K562 (cell line): ENCODE data around the gene KLK1. TPM values are rescaled to one million over a fixed set of nuclear protein-coding genes. Genes with fewer than 3 reads are reported as not detected.

ENCODE experiments used
- ARNT ChIP-seq, 2 experiments: fragments of 450-650 bp; IDR thresholded peaks; 2 replicates each; pipeline ENCODE4 v1.6.1; 2016; ENCODE audit warnings: mild to moderate bottlenecking in 1 of 2
- BRF1 ChIP-seq: IDR thresholded peaks from 3 replicates; pipeline ENCODE4 v1.6.1; 2011; ENCODE audit warnings: borderline replicate concordance, mild to moderate bottlenecking; ENCODE audit not compliant: insufficient read length; ENCODE audit errors: extremely low read depth
- CEBPG ChIP-seq, 3 experiments: fragments of 200-800 bp in 1 of 3; sonication (Bioruptor generic) in 1 of 3; sonication (generic) in 1 of 3; formaldehyde crosslinking in 1 of 3; IDR thresholded peaks in 2 of 3; conservative IDR thresholded peaks in 1 of 3; 2 replicates each; pipeline versions ENCODE4 v1.6.1 to v1.8.0; 2016 to 2022; ENCODE audit warnings: missing compliant biosample characterization in 2 of 3, missing genetic modification characterization in 2 of 3, mild to moderate bottlenecking in 1 of 3, missing genetic modification reagents in 1 of 3
- FOXM1 ChIP-seq, 2 experiments: fragments of 450-650 bp in 1 of 2; sonication (generic) in 1 of 2; formaldehyde crosslinking in 1 of 2; IDR thresholded peaks; 2 replicates each; pipeline versions ENCODE4 v1.6.1 to v1.9.0; 2017 to 2022; ENCODE audit warnings: low read depth in 2 of 2, mild to moderate bottlenecking in 2 of 2, missing genetic modification reagents in 1 of 2, moderate library complexity in 1 of 2
- IRF2 ChIP-seq: sonication (generic); formaldehyde crosslinking; IDR thresholded peaks from 2 replicates; pipeline ENCODE4 v1.8.1; 2022; ENCODE audit warnings: mild to moderate bottlenecking, missing genetic modification reagents
- MTA2 ChIP-seq: fragments of 450-650 bp; IDR thresholded peaks from 2 replicates; pipeline ENCODE4 v1.6.1; 2016; ENCODE audit warnings: low read depth
- NR1H2 ChIP-seq: sonication (generic); formaldehyde crosslinking; IDR thresholded peaks from 2 replicates; pipeline ENCODE4 v1.4.0; 2020; ENCODE audit warnings: mild to moderate bottlenecking, missing genetic modification reagents
- PHF21A ChIP-seq: fragments of 450-650 bp; IDR thresholded peaks from 2 replicates; pipeline ENCODE4 v1.6.1; 2017; ENCODE audit warnings: low read depth, borderline replicate concordance
- POLR2AphosphoS2 ChIP-seq: IDR thresholded peaks from 2 replicates; pipeline ENCODE4 v1.6.1; 2012; ENCODE audit warnings: low read length, improper control_type of control experiment
- PYGO2 ChIP-seq: fragments of 450-650 bp; IDR thresholded peaks from 2 replicates; pipeline ENCODE4 v1.6.1; 2016; ENCODE audit warnings: mild to moderate bottlenecking, missing genetic modification characterization, moderate library complexity, missing compliant biosample characterization
- SIRT6 ChIP-seq: IDR thresholded peaks from one replicate; pipeline ENCODE4 v1.6.1; 2012; ENCODE audit warnings: low read depth, mild to moderate bottlenecking, control low read depth, inconsistent platforms, low read length, moderate library complexity
- SP1 ChIP-seq: sonication (generic); formaldehyde crosslinking; IDR thresholded peaks from 2 replicates; pipeline ENCODE4 v1.8.1; 2022; ENCODE audit warnings: mild to moderate bottlenecking, missing genetic modification reagents
- ZNF830 ChIP-seq: fragments of 250-450 bp; sonication (Bioruptor Pico); IDR thresholded peaks from 2 replicates; pipeline ENCODE4 v1.5.0; 2021; ENCODE audit warnings: mild to moderate bottlenecking
- polyA plus RNA-seq, 8 experiments: library from polyadenylated mRNA; depleted of rRNA in 4 of 8; stranded (reverse) in 5 of 8; unstranded in 3 of 8; fragments of >200 nt; fragmentation: Nextera tagmentation in 2 of 8; fragmentation: Illumina TruSeq in 1 of 8; extraction: Ambion mirVana in 2 of 8; extraction: Trizol in 1 of 8; gene quantifications; 2 replicates each; pipeline versions ENCODE4 v1.2.1 to v1.2.3, GENCODE V29; 2011 to 2014; ENCODE audit warnings: inconsistent platforms in 1 of 8, missing spikeins in 1 of 8
- total RNA-seq, 7 experiments: library from RNA; depleted of rRNA in 6 of 7; stranded (reverse); fragments of >200 nt in 6 of 7; fragmentation: Illumina TruSeq in 2 of 7; extraction: Trizol in 2 of 7; gene quantifications; 2 replicates each; pipeline versions ENCODE4 v1.2.1 to v1.2.3, GENCODE V29; 2011 to 2021; ENCODE audit warnings: low replicate concordance in 1 of 7
- TF ChIP-seq, protein P1 (sequence below), 2 experiments: fragments of 450-650 bp; formaldehyde crosslinking in 1 of 2; IDR thresholded peaks; 2 replicates each; pipeline versions ENCODE4 v1.4.0 to v1.6.1; 2014 to 2020; ENCODE audit warnings: mild to moderate bottlenecking in 2 of 2, borderline replicate concordance in 1 of 2, low read depth in 1 of 2
- TF ChIP-seq, protein P2 (sequence below): fragments of 250-450 bp; sonication (Bioruptor Pico); IDR thresholded peaks from 2 replicates; pipeline ENCODE4 v1.8.0; 2021; ENCODE audit warnings: borderline replicate concordance, mild to moderate bottlenecking, moderate library complexity; ENCODE audit not compliant: poor library complexity, severe bottlenecking
- TF ChIP-seq, protein P3 (sequence below): sonication (generic); formaldehyde crosslinking; IDR thresholded peaks from 2 replicates; pipeline ENCODE4 v1.8.0; 2023; ENCODE audit warnings: mild to moderate bottlenecking, missing genetic modification reagents

The KLK1 gene
- total and polyA plus RNA-seq, 9 of the 15 experiments (the other 6 are each of a cell fraction or from before 2014, with no cell fraction given) = 0.87 to 15.4 (median 9.1) TPM

DNA sequence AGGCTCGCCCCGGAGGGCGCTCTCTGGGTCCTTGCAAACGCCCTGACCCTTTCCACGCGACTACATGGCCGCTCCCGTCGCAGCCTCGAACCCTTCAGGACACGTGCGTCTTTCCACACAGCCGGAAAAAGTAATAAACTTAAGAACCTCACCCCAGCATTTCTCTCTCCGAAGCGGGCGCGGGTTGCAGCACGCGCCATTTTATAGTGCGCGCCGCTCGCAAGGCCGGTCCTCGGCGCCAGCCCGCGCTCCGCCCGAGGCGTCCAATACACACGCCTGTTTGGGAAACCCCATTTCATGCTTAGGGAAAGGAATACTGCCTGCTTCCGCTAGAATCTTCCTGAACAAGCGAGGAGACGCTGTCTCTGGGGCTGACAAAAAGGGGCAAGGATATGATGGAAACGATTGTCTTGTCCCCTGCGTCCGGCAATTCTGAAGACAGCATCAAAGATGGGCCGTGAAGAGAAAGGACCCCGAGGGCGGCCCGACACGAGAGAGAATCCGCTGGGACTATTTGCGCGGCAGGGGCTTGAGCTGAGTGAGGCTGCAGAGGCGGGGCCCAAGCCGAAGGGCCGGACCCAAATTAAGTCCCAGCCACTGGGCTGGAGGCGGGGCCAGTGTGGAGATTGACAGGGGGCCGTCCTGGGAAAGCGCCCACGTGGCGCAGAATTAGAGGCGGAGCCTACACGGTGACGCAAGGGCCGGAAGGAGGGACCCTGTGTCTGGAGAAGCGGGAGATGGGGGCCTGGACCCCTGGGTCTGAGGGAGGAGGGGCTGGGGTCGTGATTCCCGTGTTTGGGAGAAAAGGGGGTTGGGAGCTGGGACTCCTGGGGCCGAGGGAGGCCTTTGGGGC is 18.9 kb downstream of the KLK1 start (continued):
- TF ChIP-seq SP1 (peak; percentile 91), NR1H2 (no peak), ZNF830 (CRISPR knock-in tag) (no peak), CEBPG (CRISPR knock-in tag; IDR thresholded peaks at IDR 0.05) (peak; percentile 94), CEBPG (tag; conservative IDR thresholded peaks at IDR 0.05 in 1 of 2, IDR thresholded peaks at IDR 0.05 in 1 of 2) (peak; percentile 88 to 91), BRF1 (no peak), PHF21A (no peak), FOXM1 (IDR thresholded peaks at IDR 0.05; ENCODE audit: low read depth) (peak; percentile 55; the same call in 1 of the 2 replicates), FOXM1 (CRISPR knock-in tag; IDR thresholded peaks at IDR 0.05; ENCODE audit: low read depth) (no peak), ARNT (IDR thresholded peaks at IDR 0.05) (no peak; a peak in 1 of 4 replicates), PYGO2 (peak; percentile 73; the same call in 1 of the 2 replicates), IRF2 (CRISPR knock-in tag) (no peak), MTA2 (no peak), SIRT6 (no peak), POLR2AphosphoS2 (no peak; the same call in 1 of the 2 replicates)
- TF ChIP-seq, protein P1, sequence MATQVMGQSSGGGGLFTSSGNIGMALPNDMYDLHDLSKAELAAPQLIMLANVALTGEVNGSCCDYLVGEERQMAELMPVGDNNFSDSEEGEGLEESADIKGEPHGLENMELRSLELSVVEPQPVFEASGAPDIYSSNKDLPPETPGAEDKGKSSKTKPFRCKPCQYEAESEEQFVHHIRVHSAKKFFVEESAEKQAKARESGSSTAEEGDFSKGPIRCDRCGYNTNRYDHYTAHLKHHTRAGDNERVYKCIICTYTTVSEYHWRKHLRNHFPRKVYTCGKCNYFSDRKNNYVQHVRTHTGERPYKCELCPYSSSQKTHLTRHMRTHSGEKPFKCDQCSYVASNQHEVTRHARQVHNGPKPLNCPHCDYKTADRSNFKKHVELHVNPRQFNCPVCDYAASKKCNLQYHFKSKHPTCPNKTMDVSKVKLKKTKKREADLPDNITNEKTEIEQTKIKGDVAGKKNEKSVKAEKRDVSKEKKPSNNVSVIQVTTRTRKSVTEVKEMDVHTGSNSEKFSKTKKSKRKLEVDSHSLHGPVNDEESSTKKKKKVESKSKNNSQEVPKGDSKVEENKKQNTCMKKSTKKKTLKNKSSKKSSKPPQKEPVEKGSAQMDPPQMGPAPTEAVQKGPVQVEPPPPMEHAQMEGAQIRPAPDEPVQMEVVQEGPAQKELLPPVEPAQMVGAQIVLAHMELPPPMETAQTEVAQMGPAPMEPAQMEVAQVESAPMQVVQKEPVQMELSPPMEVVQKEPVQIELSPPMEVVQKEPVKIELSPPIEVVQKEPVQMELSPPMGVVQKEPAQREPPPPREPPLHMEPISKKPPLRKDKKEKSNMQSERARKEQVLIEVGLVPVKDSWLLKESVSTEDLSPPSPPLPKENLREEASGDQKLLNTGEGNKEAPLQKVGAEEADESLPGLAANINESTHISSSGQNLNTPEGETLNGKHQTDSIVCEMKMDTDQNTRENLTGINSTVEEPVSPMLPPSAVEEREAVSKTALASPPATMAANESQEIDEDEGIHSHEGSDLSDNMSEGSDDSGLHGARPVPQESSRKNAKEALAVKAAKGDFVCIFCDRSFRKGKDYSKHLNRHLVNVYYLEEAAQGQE (IDR thresholded peaks at IDR 0.05; ENCODE audit: borderline replicate concordance) = peak; percentile 67
- TF ChIP-seq, protein P1 (CRISPR knock-in tag; IDR thresholded peaks at IDR 0.05; ENCODE audit: low read depth) = 0 out of 2 replicates have a peak, but pooled peaks have one; percentile 35
- TF ChIP-seq, protein P2, sequence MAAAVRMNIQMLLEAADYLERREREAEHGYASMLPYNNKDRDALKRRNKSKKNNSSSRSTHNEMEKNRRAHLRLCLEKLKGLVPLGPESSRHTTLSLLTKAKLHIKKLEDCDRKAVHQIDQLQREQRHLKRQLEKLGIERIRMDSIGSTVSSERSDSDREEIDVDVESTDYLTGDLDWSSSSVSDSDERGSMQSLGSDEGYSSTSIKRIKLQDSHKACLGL (CRISPR knock-in tag) = peak; percentile 69
- TF ChIP-seq, protein P3, sequence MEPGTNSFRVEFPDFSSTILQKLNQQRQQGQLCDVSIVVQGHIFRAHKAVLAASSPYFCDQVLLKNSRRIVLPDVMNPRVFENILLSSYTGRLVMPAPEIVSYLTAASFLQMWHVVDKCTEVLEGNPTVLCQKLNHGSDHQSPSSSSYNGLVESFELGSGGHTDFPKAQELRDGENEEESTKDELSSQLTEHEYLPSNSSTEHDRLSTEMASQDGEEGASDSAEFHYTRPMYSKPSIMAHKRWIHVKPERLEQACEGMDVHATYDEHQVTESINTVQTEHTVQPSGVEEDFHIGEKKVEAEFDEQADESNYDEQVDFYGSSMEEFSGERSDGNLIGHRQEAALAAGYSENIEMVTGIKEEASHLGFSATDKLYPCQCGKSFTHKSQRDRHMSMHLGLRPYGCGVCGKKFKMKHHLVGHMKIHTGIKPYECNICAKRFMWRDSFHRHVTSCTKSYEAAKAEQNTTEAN (CRISPR knock-in tag) = no peak; the same call in 1 of the 2 replicates
